Neural cell (in vitro differentiated cells): ENCODE measurements around the gene RASA4.
"Not testable (repeated sequence)": the region's sequence is repeated elsewhere in the genome, so short reads cannot be mapped to it uniquely, and the experiment has no call there.

ENCODE experiments used
- CTCF ChIP-seq: fragments of 450-650 bp; IDR thresholded peaks from 2 replicates; pipeline ENCODE4 v1.5.1; 2014; ENCODE audit warnings: antibody characterized with exemption, mild to moderate bottlenecking, moderate library complexity; ENCODE audit not compliant: poor library complexity, severe bottlenecking
- EZH2 ChIP-seq: fragments of 200-600, 300-800 bp; shearing (Covaris generic), sonication (generic); IDR thresholded peaks from 2 replicates; pipeline ENCODE4 v1.6.1; 2014; ENCODE audit warnings: antibody characterized with exemption, low read length, borderline replicate concordance, mild to moderate bottlenecking; ENCODE audit not compliant: insufficient read depth, poor library complexity, severe bottlenecking
- MXI1 ChIP-seq: fragments of 450-650 bp; conservative IDR thresholded peaks from 2 replicates; pipeline ENCODE4 v1.6.1; 2014; ENCODE audit warnings: antibody characterized with exemption, mild to moderate bottlenecking; ENCODE audit not compliant: poor library complexity, severe bottlenecking
- POLR2AphosphoS5 ChIP-seq: IDR thresholded peaks from 2 replicates; pipeline ENCODE4 v1.6.1; 2012
- RAD21 ChIP-seq: fragments of 450-650 bp; conservative IDR thresholded peaks from 2 replicates; pipeline ENCODE4 v1.6.1; 2014; ENCODE audit warnings: antibody characterized with exemption, mild to moderate bottlenecking, moderate library complexity
- REST ChIP-seq: IDR thresholded peaks from 2 replicates; pipeline ENCODE4 v1.6.1; 2012; ENCODE audit warnings: borderline replicate concordance

- TF ChIP-seq CTCF, MXI1, POLR2AphosphoS5, REST, EZH2, RAD21: not testable (repeated sequence)
These were observed 38.1 kb downstream of the RASA4 start for GRCh38 chr7:102578486-102578885.
